Measurements from ENCODE around the gene SHLD1.

Gene SHLD1

GRCh38 chr20:5784735-5785134 is 34.5 kb downstream of the SHLD1 start:
- WGBS (ENCODE audit: extremely low coverage, insufficient coverage, insufficient read length) = no CpG with 5 or more reads among the region's 8 CpGs

GRCh38 chr20:5785146-5785545 is 34.9 kb downstream of the SHLD1 start:
- Histone ChIP-seq H3K4me3 (ENCODE audit: low read depth, low read length) (no peak overlapping the region), H3K79me2 (ENCODE audit: control insufficient read depth, insufficient read depth, low read length, poor library complexity) (no peaks in the 10 kb centered on the region), H3K18ac (ENCODE audit: low read length) (no peak overlapping the region), H4K91ac (ENCODE audit: low read depth, low read length) (no peak overlapping the region), H3K9me3 (ENCODE audit: insufficient read depth, low read depth, low read length) (no peaks in the 10 kb centered on the region), H3K36me3 (ENCODE audit: control insufficient read depth in 1 of 2, insufficient read depth in 2 of 2, low read length in 2 of 2) (no peaks in the 10 kb centered on the region), H3K4ac (ENCODE audit: low read depth, low read length) (no peak overlapping the region), H4K12ac (ENCODE audit: low read depth, low read length) (no peak overlapping the region), H3K4me1 (ENCODE audit: control insufficient read depth in 1 of 2, insufficient read depth in 2 of 2, low read length in 2 of 2) (peaks cover 3 to 6% of the 10 kb centered on the region in 2 experiments), H3K9ac (ENCODE audit: low read length) (no peak overlapping the region), H3K23ac (ENCODE audit: low read length) (no peak overlapping the region), H3K79me1 (ENCODE audit: low read length) (no peaks in the 10 kb centered on the region), H2BK120ac (ENCODE audit: insufficient read depth, low read length, poor library complexity) (no peak overlapping the region), H3K4me2 (ENCODE audit: low read length) (no peak overlapping the region), H2AK5ac (ENCODE audit: low read length) (no peak overlapping the region), H4K8ac (ENCODE audit: low read depth, low read length) (no peak overlapping the region), H2BK5ac (ENCODE audit: low read depth, low read length, poor library complexity) (no peak overlapping the region), H2BK12ac (ENCODE audit: low read length) (no peak overlapping the region), H2AFZ (ENCODE audit: insufficient read depth, low read length, poor library complexity) (no peak overlapping the region), H3K27ac (ENCODE audit: low read depth, low read length) (no peak overlapping the region), H3K14ac (ENCODE audit: low read length) (no peak overlapping the region), H3K27me3 (ENCODE audit: insufficient read depth, low read length) (no peaks in the 10 kb centered on the region)
- no peak for DNase-seq
- no CpG with 5 or more reads among the region's 5 CpGs for WGBS (ENCODE audit: extremely low coverage, insufficient coverage, insufficient read length)

More at GRCh38 chr20:5784735-5785134, 34.5 kb downstream of the SHLD1 start:
- Histone ChIP-seq H3K36me3 (ENCODE audit: control insufficient read depth in 1 of 2, insufficient read depth in 2 of 2, low read length in 2 of 2) (no peaks in the 10 kb centered on the region), H3K4me3 (ENCODE audit: low read depth, low read length) (no peak overlapping the region), H3K4me2 (ENCODE audit: low read length) (no peak overlapping the region), H2BK120ac (ENCODE audit: insufficient read depth, low read length, poor library complexity) (no peak overlapping the region), H3K79me1 (ENCODE audit: low read length) (no peaks in the 10 kb centered on the region), H3K27ac (ENCODE audit: low read depth, low read length) (no peak overlapping the region), H4K91ac (ENCODE audit: low read depth, low read length) (no peak overlapping the region), H4K12ac (ENCODE audit: low read depth, low read length) (no peak overlapping the region), H3K4ac (ENCODE audit: low read depth, low read length) (no peak overlapping the region), H2BK5ac (ENCODE audit: low read depth, low read length, poor library complexity) (no peak overlapping the region), H4K8ac (ENCODE audit: low read depth, low read length) (no peak overlapping the region), H2AK5ac (ENCODE audit: low read length) (no peak overlapping the region), H3K18ac (ENCODE audit: low read length) (no peak overlapping the region), H3K23ac (ENCODE audit: low read length) (no peak overlapping the region), H2BK12ac (ENCODE audit: low read length) (no peak overlapping the region), H3K79me2 (ENCODE audit: control insufficient read depth, insufficient read depth, low read length, poor library complexity) (no peaks in the 10 kb centered on the region), H3K14ac (ENCODE audit: low read length) (no peak overlapping the region), H3K9ac (ENCODE audit: low read length) (no peak overlapping the region), H3K9me3 (ENCODE audit: insufficient read depth, low read depth, low read length) (no peaks in the 10 kb centered on the region), H3K27me3 (ENCODE audit: insufficient read depth, low read length) (no peaks in the 10 kb centered on the region), H3K4me1 (ENCODE audit: control insufficient read depth in 1 of 2, insufficient read depth in 2 of 2, low read length in 2 of 2) (peaks cover 3 to 6% of the 10 kb centered on the region in 2 experiments), H2AFZ (ENCODE audit: insufficient read depth, low read length, poor library complexity) (no peak overlapping the region)
- peak; percentile 69 to 80 for DNase-seq

GRCh38 chr20:5786930-5787795 is 37.0 kb downstream of the SHLD1 start:
- H4K91ac ChIP-seq (ENCODE audit: low read depth, low read length) = no peak overlapping the region

GRCh38 chr20:5787796-5788165 is 37.6 kb downstream of the SHLD1 start:
- no peaks in the 10 kb centered on the region for H3K79me1 ChIP-seq (ENCODE audit: low read length)
- H2BK120ac ChIP-seq (ENCODE audit: insufficient read depth, low read length, poor library complexity) = no peak overlapping the region
- H3K4me1 ChIP-seq (ENCODE audit: control insufficient read depth in 1 of 2, insufficient read depth in 2 of 2, low read length in 2 of 2) = no peaks in the 10 kb centered on the region
- no peak for DNase-seq
- no peak overlapping the region for H3K4me3 ChIP-seq (ENCODE audit: low read depth, low read length)
- H3K9me3 ChIP-seq (ENCODE audit: insufficient read depth, low read depth, low read length) = no peaks in the 10 kb centered on the region
- H2AK5ac ChIP-seq (ENCODE audit: low read length) = no peak overlapping the region
- no peak overlapping the region for H3K4ac ChIP-seq (ENCODE audit: low read depth, low read length)
- no peak overlapping the region for H4K91ac ChIP-seq (ENCODE audit: low read depth, low read length)
- no peak overlapping the region for H3K4me2 ChIP-seq (ENCODE audit: low read length)
- H2BK5ac ChIP-seq (ENCODE audit: low read depth, low read length, poor library complexity) = no peak overlapping the region
- no peak overlapping the region for H3K27ac ChIP-seq (ENCODE audit: low read depth, low read length)
- no peaks in the 10 kb centered on the region for H3K36me3 ChIP-seq (ENCODE audit: control insufficient read depth in 1 of 2, insufficient read depth in 2 of 2, low read length in 2 of 2)
- no peak overlapping the region for H4K8ac ChIP-seq (ENCODE audit: low read depth, low read length)
- H3K14ac ChIP-seq (ENCODE audit: low read length) = no peak overlapping the region
- H3K18ac ChIP-seq (ENCODE audit: low read length) = no peak overlapping the region
- no peak overlapping the region for H4K12ac ChIP-seq (ENCODE audit: low read depth, low read length)
- H2BK12ac ChIP-seq (ENCODE audit: low read length) = no peak overlapping the region
- no peak overlapping the region for H2AFZ ChIP-seq (ENCODE audit: insufficient read depth, low read length, poor library complexity)
- no peaks in the 10 kb centered on the region for H3K79me2 ChIP-seq (ENCODE audit: control insufficient read depth, insufficient read depth, low read length, poor library complexity)
- H3K27me3 ChIP-seq (ENCODE audit: insufficient read depth, low read length) = no peaks in the 10 kb centered on the region
- H3K9ac ChIP-seq (ENCODE audit: low read length) = no peak overlapping the region
- no peak overlapping the region for H3K23ac ChIP-seq (ENCODE audit: low read length)

More at GRCh38 chr20:5786930-5787795, 37.0 kb downstream of the SHLD1 start:
- H2BK12ac ChIP-seq (ENCODE audit: low read length) = no peak overlapping the region
- H2BK5ac ChIP-seq (ENCODE audit: low read depth, low read length, poor library complexity) = no peak overlapping the region
- H3K18ac ChIP-seq (ENCODE audit: low read length) = no peak overlapping the region
- H3K9me3 ChIP-seq (ENCODE audit: insufficient read depth, low read depth, low read length) = no peaks in the 10 kb centered on the region
- no peak overlapping the region for H2BK120ac ChIP-seq (ENCODE audit: insufficient read depth, low read length, poor library complexity)
- H2AK5ac ChIP-seq (ENCODE audit: low read length) = no peak overlapping the region
- H3K4me1 ChIP-seq (ENCODE audit: control insufficient read depth in 1 of 2, insufficient read depth in 2 of 2, low read length in 2 of 2) = peaks cover under 1 to 1% of the 10 kb centered on the region in 2 experiments
- no peak overlapping the region for H3K4me2 ChIP-seq (ENCODE audit: low read length)
- no peaks in the 10 kb centered on the region for H3K79me2 ChIP-seq (ENCODE audit: control insufficient read depth, insufficient read depth, low read length, poor library complexity)
- H2AFZ ChIP-seq (ENCODE audit: insufficient read depth, low read length, poor library complexity) = no peak overlapping the region
- no peaks in the 10 kb centered on the region for H3K27me3 ChIP-seq (ENCODE audit: insufficient read depth, low read length)
- no CpG with 5 or more reads among the region's 2 CpGs for WGBS (ENCODE audit: extremely low coverage, insufficient coverage, insufficient read length)
- H3K36me3 ChIP-seq (ENCODE audit: control insufficient read depth in 1 of 2, insufficient read depth in 2 of 2, low read length in 2 of 2) = no peaks in the 10 kb centered on the region
- no peak for DNase-seq
- no peak overlapping the region for H3K4me3 ChIP-seq (ENCODE audit: low read depth, low read length)
- H3K27ac ChIP-seq (ENCODE audit: low read depth, low read length) = no peak overlapping the region
- H3K23ac ChIP-seq (ENCODE audit: low read length) = no peak overlapping the region
- H4K12ac ChIP-seq (ENCODE audit: low read depth, low read length) = no peak overlapping the region
- no peak overlapping the region for H3K14ac ChIP-seq (ENCODE audit: low read length)
- H3K79me1 ChIP-seq (ENCODE audit: low read length) = no peaks in the 10 kb centered on the region
- H3K9ac ChIP-seq (ENCODE audit: low read length) = no peak overlapping the region
- no peak overlapping the region for H4K8ac ChIP-seq (ENCODE audit: low read depth, low read length)
- H3K4ac ChIP-seq (ENCODE audit: low read depth, low read length) = no peak overlapping the region
